GM10248 (cell line): Measurements from ENCODE around the gene HIVEP2.

Experiments
- CTCF ChIA-PET: fragments of 300-600 bp; sonication (Branson Sonifier 250); formaldehyde crosslinking; extraction: SDS; loops from one replicate; lab custom pipeline; 2021; ENCODE audit warnings: antibody characterized with exemption; lab: Yijun Ruan, JAX
- POLR2A ChIA-PET: fragments of 350-650 bp; sonication (Branson Sonifier 250); formaldehyde crosslinking; extraction: SDS; loops from one replicate; lab custom pipeline; 2020; ENCODE audit warnings: antibody characterized with exemption; lab: Yijun Ruan, JAX
- DNase-seq: peaks from one replicate; pipeline ENCODE4 v3.0.0; 2012; ENCODE audit errors: extremely low spot score
- TF ChIP-seq, protein P1 (sequence below): IDR thresholded peaks from 2 replicates; pipeline ENCODE4 v1.5.1; 2012; ENCODE audit warnings: mild to moderate bottlenecking, low read depth; ENCODE audit errors: extremely low read depth, missing control alignments, control extremely low read depth

The HIVEP2 gene

GRCh38 chr6:142902636-142903053 is 42.3 kb downstream of the HIVEP2 start:
- TF ChIP-seq, protein P1, sequence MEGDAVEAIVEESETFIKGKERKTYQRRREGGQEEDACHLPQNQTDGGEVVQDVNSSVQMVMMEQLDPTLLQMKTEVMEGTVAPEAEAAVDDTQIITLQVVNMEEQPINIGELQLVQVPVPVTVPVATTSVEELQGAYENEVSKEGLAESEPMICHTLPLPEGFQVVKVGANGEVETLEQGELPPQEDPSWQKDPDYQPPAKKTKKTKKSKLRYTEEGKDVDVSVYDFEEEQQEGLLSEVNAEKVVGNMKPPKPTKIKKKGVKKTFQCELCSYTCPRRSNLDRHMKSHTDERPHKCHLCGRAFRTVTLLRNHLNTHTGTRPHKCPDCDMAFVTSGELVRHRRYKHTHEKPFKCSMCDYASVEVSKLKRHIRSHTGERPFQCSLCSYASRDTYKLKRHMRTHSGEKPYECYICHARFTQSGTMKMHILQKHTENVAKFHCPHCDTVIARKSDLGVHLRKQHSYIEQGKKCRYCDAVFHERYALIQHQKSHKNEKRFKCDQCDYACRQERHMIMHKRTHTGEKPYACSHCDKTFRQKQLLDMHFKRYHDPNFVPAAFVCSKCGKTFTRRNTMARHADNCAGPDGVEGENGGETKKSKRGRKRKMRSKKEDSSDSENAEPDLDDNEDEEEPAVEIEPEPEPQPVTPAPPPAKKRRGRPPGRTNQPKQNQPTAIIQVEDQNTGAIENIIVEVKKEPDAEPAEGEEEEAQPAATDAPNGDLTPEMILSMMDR, result no peak
- DNase-seq, result no peak
- POLR2A ChIA-PET, result no interaction called here
- CTCF ChIA-PET, result interaction anchor here (1.3 kb wide), 1 partner anchor 18 kb away, joined by 3 read pairs; no protein-coding TSS in a partner anchor

- CTCF ChIA-PET, result interaction anchor here (0.8 to 1.2 kb wide), 2 partner anchors 11 to 12 kb away, joined by 3 to 5 read pairs; no protein-coding TSS in a partner anchor
- no peak for DNase-seq
- TF ChIP-seq, protein P1, result no peak
- POLR2A ChIA-PET, result no interaction called here
Measured at GRCh38 chr6:142901611-142902010, 43.4 kb downstream of the HIVEP2 start.

- CTCF ChIA-PET, result interaction anchor here (0.8 to 1.2 kb wide), 3 partner anchors 10 to 12 kb away, joined by 3 to 5 read pairs (median 3); no protein-coding TSS in a partner anchor
- no peak for DNase-seq
- POLR2A ChIA-PET, result no interaction called here
- TF ChIP-seq, protein P1, result no peak
Measured at GRCh38 chr6:142900227-142900971, 44.6 kb downstream of the HIVEP2 start.

DNA sequence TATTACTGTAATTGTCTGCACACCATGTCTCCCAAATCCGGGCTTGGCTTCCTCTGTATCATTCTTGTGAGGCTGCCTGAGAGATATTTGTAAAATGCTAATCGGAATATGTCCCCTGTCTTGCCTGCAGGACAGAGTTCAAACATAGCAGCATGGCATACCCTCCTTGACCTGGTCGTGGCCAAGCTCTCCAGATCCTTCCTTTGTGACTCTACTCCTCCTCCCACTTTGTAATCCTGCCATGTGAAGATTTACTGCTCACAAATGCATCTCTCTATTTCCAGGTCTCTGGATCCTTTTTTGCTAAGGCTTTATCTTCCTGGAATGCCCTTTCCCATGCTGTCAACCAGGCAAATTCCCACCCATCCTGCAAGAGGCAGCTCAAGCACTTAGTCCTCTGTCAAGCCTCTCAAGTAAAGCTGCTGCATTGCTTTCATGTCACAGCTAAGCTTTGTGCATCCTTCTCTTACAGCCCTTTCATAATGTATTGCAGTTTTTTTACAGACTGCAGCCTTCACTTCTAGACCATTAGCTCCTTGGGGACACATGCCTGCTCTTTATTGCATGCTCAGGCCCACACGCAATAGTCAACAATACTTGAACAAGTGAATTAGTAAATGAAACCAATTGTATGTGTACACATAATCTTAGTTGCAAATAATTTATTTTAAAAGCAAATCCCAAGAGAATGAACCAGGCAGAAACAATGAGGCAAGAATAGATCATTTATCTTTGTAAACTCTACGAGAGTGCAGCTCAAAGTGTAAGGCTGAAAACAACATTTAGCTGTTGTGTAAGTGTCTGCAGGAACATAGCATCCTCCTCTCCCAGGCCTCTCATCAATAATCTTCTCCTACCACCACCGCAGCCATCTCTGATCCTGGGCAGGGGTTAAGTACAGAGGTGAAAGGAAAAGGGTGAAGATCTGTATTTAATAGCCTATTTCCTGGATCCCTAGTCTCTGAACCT is 45.8 kb downstream of the HIVEP2 start:
- ChIA-PET POLR2A (no interaction called here), CTCF (interaction anchor here (1.0 kb wide), 1 partner anchor 35 kb away, joined by 3 read pairs; no protein-coding TSS in a partner anchor)
- no peak for DNase-seq
- TF ChIP-seq, protein P1, result no peak

GRCh38 chr6:142897659-142898058 is 47.3 kb downstream of the HIVEP2 start:
- DNase-seq, result no peak
- POLR2A ChIA-PET, result no interaction called here
- TF ChIP-seq, protein P1, result no peak
- CTCF ChIA-PET, result interaction anchor here (1.3 kb wide), 1 partner anchor 9 kb away, joined by 4 read pairs; no protein-coding TSS in a partner anchor

DNA sequence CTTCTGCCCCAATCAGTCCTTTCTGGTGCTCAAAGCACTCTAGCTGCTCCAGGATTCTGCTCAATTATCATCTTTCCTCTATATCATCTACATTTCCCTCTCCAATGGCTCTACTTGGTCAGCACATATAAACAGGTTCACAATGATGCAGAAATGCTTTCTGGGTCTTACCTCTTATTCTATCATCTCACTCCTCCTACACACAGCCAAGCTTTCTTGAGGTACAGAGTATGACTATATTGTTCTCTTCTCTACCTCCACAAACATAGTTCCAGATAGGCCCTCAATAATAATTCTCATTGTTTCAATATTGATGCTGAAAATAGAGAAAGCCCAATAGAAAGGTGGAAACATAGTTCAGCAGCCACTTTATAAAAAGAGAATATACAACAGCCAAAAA is 48.2 kb downstream of the HIVEP2 start:
- ChIA-PET CTCF (no interaction called here), POLR2A (no interaction called here)
- no peak for DNase-seq
- TF ChIP-seq, protein P1, result no peak
